GM18499 (cell line): Measurements from ENCODE around the gene UQCC5.

Source experiments
- ATAC-seq: cut with Tn5 transposase; IDR thresholded peaks from one replicate; pipeline ENCODE4 v1.9.1; 2021; ENCODE audit warnings: moderate number of reproducible peaks; ENCODE audit not compliant: insufficient read depth, unreplicated experiment

The UQCC5 gene

DNA sequence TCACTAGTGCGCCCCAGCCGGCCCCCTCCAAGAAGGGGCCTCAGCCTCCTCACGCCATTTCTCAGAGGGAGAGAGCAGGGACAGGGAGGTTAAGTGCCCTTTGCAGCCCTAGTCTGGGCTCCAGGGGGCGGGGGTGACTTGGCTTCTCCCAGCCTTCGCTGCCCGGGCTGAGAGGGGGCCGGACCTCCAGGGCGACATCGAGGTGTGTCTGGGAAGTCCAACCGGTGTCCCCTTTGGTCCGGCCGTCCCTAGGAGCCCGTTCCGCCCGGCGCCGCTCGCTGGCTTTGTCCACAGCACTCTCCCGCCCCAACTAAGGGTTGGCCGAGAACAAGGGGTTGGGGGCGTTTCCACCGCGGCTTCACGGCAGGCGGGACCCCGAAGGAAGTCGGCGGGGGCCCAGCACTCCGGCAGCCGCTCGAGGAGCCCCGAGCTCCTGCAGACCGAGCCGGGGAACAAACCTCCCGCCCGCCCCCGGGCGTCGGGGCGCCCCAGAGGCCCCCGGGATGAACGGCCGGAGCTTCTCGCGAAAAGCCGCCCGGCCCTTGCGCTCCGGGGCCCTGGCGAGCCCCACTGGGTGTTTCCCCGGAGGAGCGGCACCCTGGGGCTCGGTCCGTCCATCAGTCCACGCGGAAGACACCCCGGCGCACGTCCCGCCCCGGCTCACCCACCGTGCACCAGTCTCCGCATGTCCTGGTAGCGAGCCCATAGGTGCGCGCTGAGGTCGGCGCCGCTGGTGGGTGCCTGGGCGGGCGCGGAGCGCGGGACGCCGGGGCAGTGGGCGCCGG lies 3.4 kb upstream of the UQCC5 start:
- no peak for ATAC-seq

DNA sequence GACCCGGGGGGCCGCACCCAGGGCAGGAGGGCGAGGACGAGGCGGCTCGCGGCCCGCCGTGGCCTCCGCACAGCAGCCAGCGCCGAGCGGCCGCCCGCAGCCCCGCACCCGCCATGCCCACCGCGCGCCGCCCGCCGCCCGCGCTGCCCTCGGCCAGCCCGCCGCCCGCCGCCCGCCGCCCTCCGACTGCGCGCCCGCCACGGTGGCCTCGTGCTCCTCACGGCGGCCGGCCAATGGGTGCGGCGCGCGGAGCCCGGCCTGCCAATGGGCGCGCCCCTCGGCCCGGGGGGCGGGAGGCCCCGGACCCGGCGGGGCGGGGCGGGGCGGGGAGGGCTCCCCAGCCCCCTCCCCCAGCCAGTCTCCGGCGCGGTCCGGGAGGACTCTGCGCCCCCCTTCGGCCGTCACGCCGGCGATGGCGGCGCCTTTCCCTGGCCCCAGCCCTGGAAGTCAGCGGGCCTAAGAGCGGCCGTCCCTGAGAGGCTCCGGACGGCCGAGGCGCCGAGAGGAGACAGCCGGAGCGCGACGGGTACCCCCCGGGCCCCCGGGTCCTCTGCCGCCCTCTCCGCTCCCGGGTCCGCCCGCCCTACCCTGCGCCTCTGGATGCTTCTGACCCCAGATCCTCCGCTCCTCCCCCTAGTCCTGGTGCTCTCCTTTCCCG lies 2.7 kb upstream of the UQCC5 start, which contains the start of gene NT5DC2:
NT5DC2 (minus strand) TSS at position 235 of the 658 bp plus-strand sequence; CDS start at position 115, 120 bp downstream.
- no peak for ATAC-seq

DNA sequence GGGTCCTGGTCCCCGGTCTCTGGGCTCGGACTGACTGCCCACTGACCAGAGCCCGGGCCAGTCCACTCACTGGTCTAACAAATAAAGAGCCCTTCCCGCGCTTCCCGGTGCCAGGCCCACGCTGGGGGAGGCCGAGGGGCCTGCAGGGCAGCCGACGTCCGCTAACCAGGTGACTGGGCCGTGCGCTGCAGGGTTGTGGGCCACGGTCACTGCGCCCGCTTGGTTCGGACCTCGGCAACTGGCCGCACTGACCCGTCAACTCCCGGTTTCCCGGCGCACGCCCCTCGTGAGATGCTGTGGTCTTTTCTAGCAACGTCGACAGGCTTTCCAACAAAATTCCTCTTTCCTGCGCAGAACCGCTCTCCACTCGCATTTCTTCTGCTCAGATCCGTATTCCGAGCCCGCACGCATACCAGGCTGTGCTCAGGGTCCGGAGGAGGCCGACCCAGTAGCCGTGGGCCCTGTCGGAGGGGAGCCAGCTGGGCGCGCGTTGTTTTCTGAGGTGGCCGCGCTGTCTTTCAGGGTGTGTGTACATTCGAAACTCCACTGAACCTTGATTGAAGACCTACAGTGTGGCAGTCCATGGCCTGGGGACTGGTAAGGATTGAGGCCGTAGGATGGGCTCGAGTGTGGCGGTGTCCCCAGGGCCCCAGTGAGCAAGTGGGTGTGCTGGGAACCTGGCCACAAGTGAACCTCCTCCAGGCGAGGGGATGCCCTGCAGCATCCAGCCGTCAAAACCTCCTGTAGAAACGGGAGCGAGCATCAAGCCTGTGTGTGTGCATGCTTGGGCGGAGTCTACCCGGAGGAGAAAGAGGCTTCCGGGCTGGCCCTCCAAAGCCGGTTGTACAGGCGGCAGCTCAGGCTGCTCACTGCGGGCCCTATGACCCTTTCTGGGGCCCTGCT lies 1.9 kb upstream of the UQCC5 start:
- ATAC-seq = no peak

DNA sequence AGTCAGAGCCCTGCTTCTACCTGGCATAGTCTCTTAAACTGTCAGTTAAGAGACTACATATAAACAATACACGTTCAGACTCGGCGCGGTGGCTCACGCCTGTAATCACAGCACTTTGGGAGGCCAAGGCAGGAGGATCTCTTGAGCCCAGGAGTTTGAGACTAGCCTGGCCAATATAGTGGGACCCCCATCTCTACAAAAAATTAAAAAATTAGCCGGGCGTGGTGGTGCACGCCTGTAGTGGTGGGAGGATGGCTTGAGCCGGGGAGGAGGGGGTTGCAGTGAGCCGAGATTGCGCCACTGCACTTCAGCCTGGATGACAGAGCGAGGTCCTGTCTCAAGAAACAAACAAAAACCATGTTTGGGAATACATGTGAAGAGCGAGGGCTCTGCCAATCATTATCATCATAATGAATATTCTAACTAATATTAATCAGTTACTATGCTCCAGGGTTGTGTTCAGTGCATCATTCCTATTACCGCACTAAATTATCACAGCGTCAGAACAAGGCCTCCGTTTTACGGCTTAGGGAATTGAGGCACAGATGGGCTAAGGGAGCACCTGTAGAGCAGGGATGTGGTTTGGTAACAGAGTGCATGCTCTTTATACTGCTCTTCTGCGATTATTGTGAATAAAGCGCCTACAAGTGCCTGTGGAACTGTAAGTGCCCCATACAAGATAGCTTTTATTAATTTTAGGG lies 844 bp upstream of the UQCC5 start:
- no peak for ATAC-seq

DNA sequence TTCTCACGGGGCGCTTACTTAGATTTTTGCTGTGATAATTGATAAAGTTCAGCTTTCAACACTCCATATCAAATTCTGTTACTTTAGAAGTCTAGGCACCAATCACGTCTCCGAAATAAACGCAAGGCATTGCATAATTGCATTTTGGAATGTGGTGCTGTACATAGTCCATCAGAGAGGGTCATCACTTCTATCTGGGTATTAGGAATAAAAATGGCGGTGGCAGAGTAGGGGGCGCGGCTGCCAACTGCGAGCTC lies 365 bp upstream of the UQCC5 start:
- ATAC-seq = no peak

DNA sequence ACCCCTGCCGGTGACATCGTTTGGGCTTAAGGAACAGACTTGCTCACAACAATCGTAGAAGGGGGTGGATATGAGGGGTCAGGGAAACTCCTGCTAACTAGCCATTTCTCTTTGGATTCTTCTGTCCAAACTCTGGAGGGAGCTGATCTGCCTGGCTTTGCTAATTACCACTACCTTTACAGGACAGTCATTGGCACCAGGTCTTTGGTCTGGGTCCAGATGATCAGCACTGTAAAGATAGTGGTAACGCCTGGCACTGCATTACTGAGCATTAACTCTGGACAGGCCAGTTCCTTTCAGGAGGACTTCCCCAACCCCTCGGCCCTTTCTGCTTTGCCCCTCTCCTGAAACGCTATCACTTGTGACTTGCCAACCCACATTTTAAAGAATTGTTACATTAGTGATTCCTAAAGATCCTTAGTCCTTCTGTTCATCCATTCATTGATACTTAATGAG lies 788 bp downstream of the UQCC5 start:
- ATAC-seq = no peak

DNA sequence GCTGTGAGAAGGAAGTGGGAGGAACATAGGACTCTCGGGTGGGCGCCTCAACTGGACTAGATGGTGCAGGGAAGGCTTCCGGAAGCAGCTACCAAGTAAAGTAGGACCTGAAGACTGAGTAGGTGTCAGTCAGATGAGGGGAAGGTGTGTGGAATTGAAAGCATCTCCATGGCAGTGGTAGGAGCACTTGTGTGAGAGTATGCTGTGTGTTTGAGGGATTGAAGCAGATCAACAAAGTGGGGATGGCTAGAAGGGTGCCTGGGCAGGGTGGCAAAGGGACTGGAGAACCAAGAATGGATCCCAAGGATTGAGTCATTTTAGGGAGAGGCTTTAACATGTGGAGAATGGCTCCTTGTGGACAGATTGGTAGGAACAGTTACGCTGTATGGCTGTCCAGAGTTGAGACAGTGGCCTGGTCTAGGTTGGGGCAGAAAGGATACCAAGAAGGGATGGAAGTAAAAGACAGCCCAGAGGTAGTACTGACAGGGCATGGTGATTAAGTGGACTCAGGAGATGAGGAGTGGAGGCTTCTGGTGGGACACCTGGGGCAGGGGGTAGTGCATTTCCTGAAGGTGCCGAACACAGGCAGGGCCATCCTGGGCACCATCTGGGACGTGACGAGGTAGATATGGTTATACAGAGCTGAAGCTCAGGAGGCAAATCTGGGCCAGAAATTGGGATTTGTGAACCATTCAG lies 1.5 kb downstream of the UQCC5 start:
- ATAC-seq = no peak

DNA sequence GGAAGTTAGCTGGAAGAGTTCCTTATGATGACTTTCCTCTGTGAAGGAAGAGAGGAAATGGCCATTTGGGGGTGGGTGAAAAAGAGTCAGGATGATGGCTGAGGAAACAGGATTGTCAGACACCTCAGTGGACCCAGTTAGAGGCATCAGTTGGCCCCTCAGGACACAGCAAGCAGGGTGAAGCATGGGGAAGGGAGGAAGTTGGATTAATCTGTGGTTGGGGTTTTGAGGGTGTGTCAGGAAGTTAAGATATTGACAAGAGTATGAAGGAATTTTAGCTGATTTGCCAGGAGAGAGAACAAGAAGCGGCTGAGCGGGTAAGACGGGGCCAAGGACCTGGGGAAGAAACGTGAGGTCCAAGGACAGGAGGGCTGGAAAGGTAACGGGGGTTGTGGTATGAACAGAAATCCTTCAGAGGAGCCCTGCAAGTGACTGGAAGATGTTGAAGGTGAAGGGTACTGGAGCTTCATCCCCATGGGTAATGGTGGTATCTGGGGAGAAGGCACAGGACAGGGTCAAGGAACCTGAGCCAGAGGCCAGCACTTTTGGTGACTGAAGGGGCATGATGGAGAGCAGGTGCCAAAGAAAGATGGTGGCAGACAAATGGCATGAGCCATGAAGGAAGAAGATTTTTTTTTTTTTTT lies 2.7 kb downstream of the UQCC5 start:
- ATAC-seq = no peak

DNA sequence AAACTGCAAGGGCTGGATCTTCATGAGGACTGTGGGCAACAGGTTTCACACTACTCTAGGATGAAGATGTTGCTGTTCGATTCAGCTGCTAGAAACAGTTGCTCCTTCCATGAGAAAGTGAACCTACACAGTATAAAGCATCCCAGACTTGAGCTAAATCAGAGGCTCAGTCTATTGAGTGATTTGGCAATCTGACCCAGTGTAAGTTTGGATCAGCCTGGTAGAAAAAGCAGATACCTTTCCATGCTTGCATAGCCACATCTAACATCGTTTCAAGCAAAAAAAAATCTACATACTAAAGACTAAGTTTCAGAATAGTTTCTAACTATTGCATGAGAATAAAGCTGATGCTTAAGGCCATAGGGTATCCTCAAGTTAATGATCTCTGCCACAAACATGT lies 4.6 kb downstream of the UQCC5 start:
- ATAC-seq = no peak

DNA sequence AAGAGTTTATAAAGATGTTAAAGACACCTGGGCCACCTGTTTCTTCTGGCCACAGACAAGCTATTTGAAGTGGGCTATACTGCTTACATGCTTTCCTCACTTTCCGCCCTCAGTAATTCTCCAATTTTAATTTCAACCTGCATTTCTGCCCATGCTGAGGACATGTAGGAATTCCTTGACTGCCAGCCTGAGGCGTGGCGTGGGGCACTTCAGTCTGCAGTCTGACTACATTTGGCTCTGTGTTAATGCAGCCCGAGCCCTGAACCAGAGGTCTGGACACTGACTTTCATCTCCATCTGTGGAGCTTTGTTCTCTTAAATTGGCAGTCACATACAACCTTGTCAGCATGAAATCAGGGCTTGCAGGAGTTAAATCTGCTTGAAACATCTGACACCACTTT lies 8.5 kb downstream of the UQCC5 start:
- no peak for ATAC-seq

DNA sequence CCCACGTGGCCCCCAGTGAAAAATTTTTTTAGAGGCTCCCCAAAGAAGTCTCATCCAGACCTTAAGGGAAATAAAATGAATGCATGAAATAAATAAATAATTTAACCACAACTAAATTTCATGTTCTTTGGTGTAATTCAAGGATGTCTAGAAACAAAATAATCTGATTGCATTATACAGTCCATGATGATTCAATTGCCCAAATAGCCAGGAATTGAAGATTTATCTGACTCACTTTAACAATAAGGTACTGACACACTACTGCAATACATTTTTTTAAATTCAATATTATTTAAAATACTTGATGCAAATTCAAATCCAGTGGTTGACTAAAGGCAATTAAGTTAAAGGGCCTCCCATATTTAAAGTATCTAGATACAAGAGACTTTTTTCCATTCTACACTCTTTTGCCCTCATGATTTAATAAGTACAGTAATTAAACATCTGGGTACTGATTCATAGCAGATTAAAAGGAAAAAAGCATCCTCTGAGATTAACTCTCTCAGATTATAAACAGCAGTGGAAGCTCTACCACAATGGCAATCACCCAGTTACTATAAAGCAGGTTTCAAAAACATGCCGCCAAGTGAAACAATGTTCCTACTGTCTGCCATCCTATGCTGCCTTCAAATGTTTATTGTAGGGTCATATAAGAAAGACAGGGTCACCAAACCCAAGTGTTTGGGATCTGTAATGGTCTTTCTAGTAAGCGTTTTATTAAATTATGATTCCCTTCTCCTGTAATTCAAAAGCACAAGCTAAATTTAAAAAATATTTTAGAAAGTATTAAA lies 9.9 kb downstream of the UQCC5 start:
- ATAC-seq = no peak

DNA sequence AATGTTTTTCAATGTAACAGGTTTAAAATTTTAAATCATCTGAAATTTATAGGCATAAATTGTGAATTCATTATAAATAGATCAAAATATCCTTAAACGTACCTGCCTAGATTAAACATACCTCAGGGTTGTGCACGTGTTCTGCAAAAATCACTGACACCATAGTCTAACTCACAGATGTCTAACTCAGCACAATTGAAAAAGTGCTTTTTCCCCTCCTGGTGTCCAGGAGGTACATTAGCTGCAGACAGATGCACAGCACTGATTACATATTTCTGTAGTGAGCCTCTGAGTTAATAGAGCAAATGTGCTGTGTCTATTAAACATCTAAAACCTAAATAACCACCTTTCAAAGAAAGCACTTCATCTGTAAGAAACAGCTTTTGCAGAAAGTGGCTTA lies 10.7 kb downstream of the UQCC5 start:
- no peak for ATAC-seq

DNA sequence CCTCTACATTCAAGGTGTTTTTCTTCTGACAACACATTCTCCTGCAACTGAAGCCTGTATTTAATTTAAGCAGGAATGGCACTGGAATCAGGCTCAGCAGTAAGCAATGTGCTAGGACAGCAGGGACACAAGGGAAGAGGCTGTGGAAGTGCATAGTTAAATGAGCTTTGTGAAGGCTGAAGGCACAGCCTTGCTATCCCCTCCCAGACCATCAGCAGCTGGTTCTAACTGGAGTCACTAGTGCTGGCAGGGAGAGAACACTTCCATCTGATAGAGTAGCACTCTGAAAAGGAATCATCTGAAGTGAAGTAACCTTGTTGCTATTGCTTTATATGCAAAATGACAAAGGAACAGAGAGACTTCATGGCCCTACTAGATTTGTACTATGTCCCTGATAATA lies 14.7 kb downstream of the UQCC5 start:
- no peak for ATAC-seq

DNA sequence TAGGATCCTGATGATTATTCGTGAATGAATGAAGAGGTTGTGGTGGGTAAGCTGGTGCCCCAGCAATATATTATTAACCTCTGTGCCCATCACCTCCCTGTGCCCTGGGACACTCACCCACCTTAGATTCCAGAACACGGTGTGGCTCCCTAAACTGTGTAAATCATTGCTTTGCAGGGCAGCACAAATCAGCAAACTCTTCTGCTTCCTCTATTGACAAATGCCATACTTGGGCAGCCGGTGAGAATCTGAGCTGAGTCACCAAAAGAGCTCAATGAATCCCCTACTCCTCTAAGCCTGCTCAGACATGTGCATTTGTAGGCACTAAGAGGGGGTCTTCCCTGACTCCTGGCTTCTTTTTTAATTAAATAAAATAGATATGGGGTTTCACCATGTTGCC lies 15.7 kb downstream of the UQCC5 start:
- no peak for ATAC-seq

DNA sequence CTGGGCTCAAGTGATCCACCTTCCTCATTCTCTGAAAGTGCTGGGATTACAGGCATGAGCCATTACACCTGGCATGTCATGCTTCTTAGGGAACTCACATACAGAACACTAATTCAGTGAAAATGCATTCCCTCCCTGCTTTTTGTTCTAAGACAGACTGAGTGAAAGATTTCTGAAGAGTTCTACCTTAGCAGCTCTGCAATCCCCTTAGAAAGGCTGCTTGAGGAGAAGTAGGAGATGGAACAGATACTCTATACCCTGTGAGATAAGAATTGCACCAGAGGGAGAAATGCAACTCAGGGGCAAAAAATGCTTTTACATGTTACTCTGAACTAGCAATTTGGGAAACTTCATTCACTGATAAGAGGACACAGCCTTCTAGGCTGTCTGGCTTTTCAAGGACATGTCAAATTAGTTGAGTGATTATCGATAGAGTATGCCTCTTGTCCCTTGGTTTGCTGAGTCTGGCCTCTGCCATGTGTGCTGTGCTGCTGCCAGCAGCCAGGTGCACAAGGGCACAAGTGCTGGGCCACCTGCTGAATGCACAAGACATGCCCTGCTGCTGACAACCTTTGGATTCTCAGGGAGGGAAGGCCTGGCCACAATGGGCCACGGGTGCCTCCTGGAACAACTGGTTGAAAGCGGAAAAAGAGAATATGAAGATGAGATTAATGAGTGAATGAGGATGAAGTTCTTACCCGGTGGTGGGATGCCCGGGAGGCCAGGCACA lies 17.8 kb downstream of the UQCC5 start:
- no peak for ATAC-seq

DNA sequence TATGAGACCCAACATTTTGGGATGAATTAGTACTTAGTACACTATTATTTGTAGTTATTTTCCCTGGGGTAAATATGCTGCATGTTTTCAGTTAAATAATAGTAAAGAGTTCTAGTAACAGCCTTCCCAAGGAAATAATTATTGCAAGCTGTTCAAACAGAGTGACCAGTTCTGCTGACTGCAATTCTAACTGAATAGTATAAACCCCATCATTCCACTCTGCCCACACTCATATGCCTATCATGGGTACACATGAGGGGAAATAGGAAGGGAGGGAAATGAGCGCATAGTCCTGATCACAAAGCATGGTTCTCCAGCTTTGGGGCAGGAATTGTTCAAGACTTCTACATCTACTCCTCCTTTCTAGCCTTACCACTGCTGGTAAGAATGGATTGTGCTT lies 18.7 kb downstream of the UQCC5 start:
- no peak for ATAC-seq

DNA sequence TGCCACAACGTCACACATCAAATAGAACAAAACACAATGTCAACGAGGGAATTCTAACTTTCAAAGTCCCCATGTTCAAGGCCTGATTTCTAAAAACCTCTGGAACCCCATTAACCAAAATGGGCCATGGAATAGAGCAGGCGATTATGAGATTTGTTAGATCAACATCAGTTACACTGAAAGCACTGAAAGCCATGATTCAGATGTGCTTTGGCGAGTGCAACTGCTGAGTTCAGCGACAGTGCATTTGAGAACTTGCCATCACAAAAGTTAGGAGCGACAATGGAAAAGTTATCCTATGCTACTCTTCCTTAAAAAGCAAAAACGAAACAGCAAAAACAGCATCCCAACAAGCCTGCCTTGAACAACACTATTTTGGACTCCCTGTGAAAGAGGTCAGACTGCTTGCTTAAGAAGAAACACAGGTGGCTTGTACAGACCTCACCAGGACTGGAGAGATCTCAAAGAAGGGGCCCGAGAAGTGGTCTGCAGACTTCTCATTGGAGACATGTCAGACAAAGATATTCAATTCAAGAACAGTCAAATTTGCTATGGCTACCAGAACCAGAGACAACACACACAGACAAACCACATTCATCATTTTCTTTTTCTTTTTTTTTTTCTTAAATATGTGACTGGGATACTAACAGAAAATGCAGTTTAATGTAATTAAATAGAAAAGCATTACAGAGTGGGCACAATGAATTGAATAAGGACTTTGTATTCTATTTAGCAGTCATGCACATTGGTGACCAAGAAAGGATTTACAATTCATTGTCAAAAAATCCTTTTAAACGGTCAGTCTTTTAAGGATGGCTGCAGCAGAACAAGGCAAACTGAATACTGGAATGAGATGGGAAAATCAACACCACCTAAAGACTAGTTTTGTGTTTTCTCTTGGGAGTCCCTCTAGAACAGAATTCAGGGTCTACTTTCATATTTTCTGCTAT lies 20.9 kb downstream of the UQCC5 start:
- no peak for ATAC-seq
